ENCODE measurements around the gene REV1. TPM values are rescaled to one million over a fixed set of nuclear protein-coding genes. Genes with fewer than 3 reads are reported as not detected.
A peak's percentile ranks its signal among the peaks of the same experiment; 100 is the strongest.

The REV1 gene
- total and polyA plus RNA-seq, 9 of the 15 experiments (the other 6 are each of a cell fraction or from before 2014, with no cell fraction given), result 12.8 to 54.4 (median 29.6) TPM

DNA sequence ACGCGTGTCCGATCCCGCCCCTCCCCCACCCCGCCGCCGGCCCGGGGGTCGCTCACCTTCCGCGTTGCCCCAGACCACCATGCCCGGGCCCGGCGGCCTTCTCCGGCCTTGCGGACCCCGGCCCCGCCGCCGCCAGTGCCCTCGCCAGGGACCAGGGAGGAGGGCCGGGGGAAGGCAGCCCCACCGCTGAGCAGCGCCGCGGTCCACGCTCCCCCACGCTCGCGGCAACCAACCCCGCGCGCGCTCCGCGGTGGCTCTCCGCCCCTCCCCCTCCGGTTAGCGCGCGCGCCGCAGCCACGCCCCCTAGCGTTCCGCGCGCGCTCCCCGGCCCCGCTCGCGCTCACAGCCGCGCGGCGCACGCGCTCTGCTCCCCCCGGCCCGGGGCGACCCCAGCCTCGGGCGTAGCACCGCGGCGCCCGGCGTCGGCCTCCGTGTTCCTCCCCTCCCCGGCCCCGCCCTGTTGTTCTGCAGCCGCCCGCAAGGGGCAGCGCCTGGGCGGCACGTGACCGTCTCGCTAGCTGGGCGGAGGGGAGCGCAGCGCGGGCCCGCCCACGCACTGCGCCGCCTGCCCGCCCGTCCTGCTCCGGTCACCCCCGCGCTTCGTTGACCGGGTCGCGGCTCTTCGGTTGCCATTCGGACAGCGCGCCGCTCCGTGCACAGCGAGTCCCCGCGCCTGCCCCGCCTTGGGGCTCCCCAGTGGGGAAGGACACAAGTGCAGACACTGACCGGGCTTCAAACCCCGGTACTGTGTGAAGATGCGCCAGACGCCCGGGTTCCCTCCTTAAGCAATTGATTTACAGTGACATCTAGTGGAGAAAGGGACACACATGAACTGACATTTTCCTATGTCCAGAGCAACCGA is at the start of gene REV1 (continued):
- TF ChIP-seq FOXA3 (CRISPR knock-in tag; conservative IDR thresholded peaks at IDR 0.05 in 1 of 2, IDR thresholded peaks at IDR 0.05 in 1 of 2) (no peak), RBM25 (IDR thresholded peaks at IDR 0.05; ENCODE audit: low read depth, low read length, severe bottlenecking) (peak; percentile 46), ZBTB7A (IDR thresholded peaks at IDR 0.05; ENCODE audit: borderline replicate concordance, control insufficient read depth, low read depth, low read length) (peak; percentile 96), MTF1 (CRISPR knock-in tag; IDR thresholded peaks at IDR 0.05; ENCODE audit: borderline replicate concordance) (no peak), ZNF57 (CRISPR knock-in tag; IDR thresholded peaks at IDR 0.05) (no peak), PATZ1 (CRISPR knock-in tag; IDR thresholded peaks at IDR 0.05; ENCODE audit: borderline replicate concordance) (no peak), E2F4 (CRISPR knock-in tag; IDR thresholded peaks at IDR 0.05; ENCODE audit: low read depth) (peak; percentile 54; the same call in 1 of the 2 replicates), HDAC8 (tag; IDR thresholded peaks at IDR 0.05) (peak; percentile 75; the same call in 1 of the 2 replicates), ELF4 (CRISPR knock-in tag; IDR thresholded peaks at IDR 0.05) (no peak), ZNF12 (CRISPR knock-in tag; IDR thresholded peaks at IDR 0.05) (no peak), ZNF347 (CRISPR knock-in tag; IDR thresholded peaks at IDR 0.05; ENCODE audit: low read depth) (no peak), NCOA4 (IDR thresholded peaks at IDR 0.05; ENCODE audit: partially characterized antibody) (no peak), POLR2AphosphoS5 (IDR thresholded peaks at IDR 0.05; ENCODE audit: control insufficient read depth, insufficient read depth, low read depth, low read length) (peak; percentile 14; the same call in 1 of the 2 replicates), SRSF3 (IDR thresholded peaks at IDR 0.05; ENCODE audit: insufficient read depth, low read length) (no peak), ZNF644 (tag; IDR thresholded peaks at IDR 0.05; ENCODE audit: low read depth) (peak; percentile 71; the same call in 1 of the 2 replicates), ATF4 (CRISPR knock-in tag; IDR thresholded peaks at IDR 0.05) (no peak), KDM5B (IDR thresholded peaks at IDR 0.05; ENCODE audit: insufficient replicate concordance, low read depth, low read length) (no peak), KAT8 (IDR thresholded peaks at IDR 0.05; ENCODE audit: low read depth) (no peak), CBX8 (IDR thresholded peaks at IDR 0.05; ENCODE audit: borderline replicate concordance, extremely low read depth, low read depth, low read length, poor library complexity, severe bottlenecking) (no peak), MCM3 (IDR thresholded peaks at IDR 0.05) (no peak), SMARCA4 (IDR thresholded peaks at IDR 0.05) (peak; percentile 55), GABPB1 (CRISPR knock-in tag; IDR thresholded peaks at IDR 0.05) (peak; percentile 56), PHB (CRISPR knock-in tag; IDR thresholded peaks at IDR 0.05) (no peak)
